ENCODE measurements around the gene ERAL1. TPM values are rescaled to one million over a fixed set of nuclear protein-coding genes. Genes with fewer than 3 reads are reported as not detected.

Gene ERAL1
- total and polyA plus RNA-seq, 4 donors, result 16.7 to 21.5 (median 18.6) TPM

Small RNAs within 50 kb of the gene (microRNA-seq; reads per million reads assigned to microRNA genes)
- 0 reads per million in 2 donors for gene MIR451B

Other genes starting within 250 kb of the ERAL1 start
- gene RSKR, start 240.8 kb upstream of the ERAL1 start, total RNA-seq, result 10 to 100 TPM in 1 of 2 donors, 1 to 10 TPM in 1; 6.3 to 15.7 TPM
- 1 to 10 TPM in 1 of 2 donors, under 1 TPM in 1; 0.13 to 3.0 TPM for gene RSKR, start 240.8 kb upstream of the ERAL1 start, polyA plus RNA-seq
- gene BLTP2, start 209.9 kb upstream of the ERAL1 start, total RNA-seq, result 100 to 1,000 TPM; 100 to 135 TPM
- 10 to 100 TPM; 27.7 to 27.8 TPM for gene BLTP2, start 209.9 kb upstream of the ERAL1 start, polyA plus RNA-seq
- gene SDF2, start 193.1 kb upstream of the ERAL1 start, total RNA-seq, result 10 to 100 TPM; 34.8 to 40.8 TPM
- 10 to 100 TPM; 36.7 to 51.5 TPM for gene SDF2, start 193.1 kb upstream of the ERAL1 start, polyA plus RNA-seq
- gene SUPT6H, start 192.8 kb upstream of the ERAL1 start, total RNA-seq, result 10 to 100 TPM; 73.1 to 81.2 TPM
- gene SUPT6H, start 192.8 kb upstream of the ERAL1 start, polyA plus RNA-seq, result 10 to 100 TPM; 22.5 to 41.0 TPM
- 1 to 10 TPM in 1 of 2 donors, under 1 TPM in 1; 0.78 to 6.6 TPM for gene PROCA1, start 143.1 kb upstream of the ERAL1 start, total RNA-seq
- 1 to 10 TPM; 5.1 to 5.3 TPM for gene PROCA1, start 143.1 kb upstream of the ERAL1 start, polyA plus RNA-seq
- 100 to 1,000 TPM; 107 to 115 TPM for gene RAB34, start 137.1 kb upstream of the ERAL1 start, total RNA-seq
- gene RAB34, start 137.1 kb upstream of the ERAL1 start, polyA plus RNA-seq, result 100 to 1,000 TPM; 133 to 303 TPM
- gene RPL23A, start 135.0 kb upstream of the ERAL1 start, total RNA-seq, result 1,000 to 10,000 TPM; 1,133 to 1,177 TPM
- 1,000 to 10,000 TPM; 1,641 to 1,888 TPM for gene RPL23A, start 135.0 kb upstream of the ERAL1 start, polyA plus RNA-seq
- 1 to 10 TPM in 1 of 2 donors, under 1 TPM in 1; 0.90 to 2.5 TPM for gene TLCD1, start 128.8 kb upstream of the ERAL1 start, total RNA-seq
- 1 to 10 TPM in 1 of 2 donors, not detected in 1; 1.5 TPM for gene TLCD1, start 128.8 kb upstream of the ERAL1 start, polyA plus RNA-seq
- 1 to 10 TPM; 1.6 to 4.5 TPM for gene NEK8, start 126.2 kb upstream of the ERAL1 start, total RNA-seq
- gene NEK8, start 126.2 kb upstream of the ERAL1 start, polyA plus RNA-seq, result 1 to 10 TPM; 2.0 to 5.3 TPM
- 10 to 100 TPM; 18.8 to 24.6 TPM for gene TRAF4, start 111.0 kb upstream of the ERAL1 start, total RNA-seq
- gene TRAF4, start 111.0 kb upstream of the ERAL1 start, polyA plus RNA-seq, result 10 to 100 TPM; 10.7 to 19.3 TPM
- 10 to 100 TPM; 18.4 to 18.7 TPM for gene FAM222B, start 12.2 kb upstream of the ERAL1 start, total RNA-seq
- 1 to 10 TPM; 3.6 to 4.6 TPM for gene FAM222B, start 12.2 kb upstream of the ERAL1 start, polyA plus RNA-seq
- 100 to 1,000 TPM in 1 of 2 donors, 10 to 100 TPM in 1; 99.1 to 108 TPM for gene FLOT2, start 42.7 kb downstream of the ERAL1 start, total RNA-seq
- gene FLOT2, start 42.7 kb downstream of the ERAL1 start, polyA plus RNA-seq, result 10 to 100 TPM; 51.8 to 58.3 TPM
- 1 to 10 TPM; 4.3 to 6.1 TPM for gene DHRS13, start 48.1 kb downstream of the ERAL1 start, total RNA-seq
- gene DHRS13, start 48.1 kb downstream of the ERAL1 start, polyA plus RNA-seq, result 1 to 10 TPM in 1 of 2 donors, under 1 TPM in 1; 0.75 to 2.7 TPM
- gene PHF12, start 96.5 kb downstream of the ERAL1 start, total RNA-seq, result 10 to 100 TPM; 30.5 to 47.0 TPM
- 10 to 100 TPM; 10.1 to 29.4 TPM for gene PHF12, start 96.5 kb downstream of the ERAL1 start, polyA plus RNA-seq
- gene SEZ6, start 151.0 kb downstream of the ERAL1 start, total RNA-seq, result not detected
- not detected for gene SEZ6, start 151.0 kb downstream of the ERAL1 start, polyA plus RNA-seq
- gene PIPOX, start 188.1 kb downstream of the ERAL1 start, total RNA-seq, result 1 to 10 TPM; 1.6 to 2.1 TPM
- gene PIPOX, start 188.1 kb downstream of the ERAL1 start, polyA plus RNA-seq, result 1 to 10 TPM; 2.0 to 2.4 TPM

Measured in aorta (tissue), 4 donors.